Loucy (cell line): ENCODE measurements around the gene FAM234A.

Source experiments
- EZH2phosphoT487 ChIP-seq: fragments of 200-600 bp; IDR thresholded peaks from 2 replicates; pipeline ENCODE4 v1.6.1; 2018; ENCODE audit warnings: antibody characterized with exemption, mild to moderate bottlenecking, moderate library complexity, borderline replicate concordance
- TF ChIP-seq, protein P1 (sequence below): fragments of 200-600 bp; sonication (generic); conservative IDR thresholded peaks from 2 replicates; pipeline ENCODE4 v1.5.1; 2014; ENCODE audit warnings: mild to moderate bottlenecking, antibody characterized with exemption, low read length

DNA sequence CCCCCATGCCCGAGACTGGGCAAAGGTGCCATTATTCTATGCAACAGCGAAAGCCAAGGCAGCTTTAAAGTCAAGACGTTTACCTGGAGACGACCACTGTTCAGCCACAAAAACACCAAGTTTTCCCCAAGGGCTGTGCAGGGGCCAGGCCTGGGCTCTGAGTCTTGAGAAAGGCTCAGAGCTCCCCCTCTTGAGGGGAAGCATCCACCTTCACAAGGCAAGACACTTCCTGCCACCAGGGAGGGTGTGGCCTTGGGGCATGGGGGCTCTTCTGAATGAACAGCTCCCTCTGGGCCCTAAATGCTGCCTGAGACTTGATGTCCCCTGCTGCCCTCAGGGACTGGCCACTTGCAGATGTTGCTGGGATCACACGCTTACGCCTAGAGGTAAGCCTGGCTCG is 74.9 kb downstream of the FAM234A start:
- TF ChIP-seq, protein P1, sequence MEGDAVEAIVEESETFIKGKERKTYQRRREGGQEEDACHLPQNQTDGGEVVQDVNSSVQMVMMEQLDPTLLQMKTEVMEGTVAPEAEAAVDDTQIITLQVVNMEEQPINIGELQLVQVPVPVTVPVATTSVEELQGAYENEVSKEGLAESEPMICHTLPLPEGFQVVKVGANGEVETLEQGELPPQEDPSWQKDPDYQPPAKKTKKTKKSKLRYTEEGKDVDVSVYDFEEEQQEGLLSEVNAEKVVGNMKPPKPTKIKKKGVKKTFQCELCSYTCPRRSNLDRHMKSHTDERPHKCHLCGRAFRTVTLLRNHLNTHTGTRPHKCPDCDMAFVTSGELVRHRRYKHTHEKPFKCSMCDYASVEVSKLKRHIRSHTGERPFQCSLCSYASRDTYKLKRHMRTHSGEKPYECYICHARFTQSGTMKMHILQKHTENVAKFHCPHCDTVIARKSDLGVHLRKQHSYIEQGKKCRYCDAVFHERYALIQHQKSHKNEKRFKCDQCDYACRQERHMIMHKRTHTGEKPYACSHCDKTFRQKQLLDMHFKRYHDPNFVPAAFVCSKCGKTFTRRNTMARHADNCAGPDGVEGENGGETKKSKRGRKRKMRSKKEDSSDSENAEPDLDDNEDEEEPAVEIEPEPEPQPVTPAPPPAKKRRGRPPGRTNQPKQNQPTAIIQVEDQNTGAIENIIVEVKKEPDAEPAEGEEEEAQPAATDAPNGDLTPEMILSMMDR, result peak; percentile 49
- TF ChIP-seq EZH2phosphoT487, result no peak
